Measurements from ENCODE around the gene BRME1. TPM values are rescaled to one million over a fixed set of nuclear protein-coding genes. Genes with fewer than 3 reads are reported as not detected.

The BRME1 gene
- total RNA-seq, 1 experiment from 2014 or later: 17.4 TPM

DNA sequence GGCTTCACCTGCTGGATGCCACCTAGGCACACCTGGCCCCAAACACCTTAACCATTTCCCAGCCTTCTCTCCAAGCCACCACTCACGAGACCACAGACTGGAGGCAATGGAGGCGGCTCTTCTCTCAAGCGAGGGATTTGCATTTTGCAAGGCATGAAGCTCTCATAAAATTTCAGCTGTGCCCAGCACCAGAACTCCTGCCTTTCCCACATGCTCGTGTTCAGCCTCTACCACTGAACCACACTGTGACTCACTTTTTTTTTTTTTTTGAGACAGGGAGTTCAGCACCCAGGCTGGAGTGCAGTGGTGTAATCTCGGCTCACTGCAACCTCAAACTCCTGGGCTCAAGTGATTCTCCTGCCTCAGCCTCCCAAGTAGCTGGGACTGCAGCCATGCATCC lies 18.4 kb downstream of the BRME1 start:
- Mint-ChIP-seq H3K9me3 (ENCODE audit: unreplicated experiment) (no peaks in the 10 kb centered on the region), H3K27ac (ENCODE audit: unreplicated experiment) (no peak overlapping the region), H3K36me3 (ENCODE audit: insufficient read depth, unreplicated experiment) (peaks cover 6% of the 10 kb centered on the region), H3K4me3 (ENCODE audit: unreplicated experiment) (no peak overlapping the region), H3K27me3 (ENCODE audit: insufficient read depth, unreplicated experiment) (no peaks in the 10 kb centered on the region), H3K4me1 (ENCODE audit: low read depth, unreplicated experiment) (peaks cover 9% of the 10 kb centered on the region)
- POLR2A ChIA-PET: no interaction called here
- Histone ChIP-seq H3K9me3 (no peaks in the 10 kb centered on the region), H3K36me3 (ENCODE audit: control insufficient read depth, insufficient read depth, low read length) (no peaks in the 10 kb centered on the region), H3K27me3 (replicated peaks; ENCODE audit: control insufficient read depth, insufficient read depth, low read length) (no peaks in the 10 kb centered on the region), H3K4me3 (ENCODE audit: low read depth, low read length) (no peak overlapping the region), H3K4me1 (peaks cover 7% of the 10 kb centered on the region)
- CTCF ChIA-PET: no interaction called here
- TF ChIP-seq, protein P1, sequence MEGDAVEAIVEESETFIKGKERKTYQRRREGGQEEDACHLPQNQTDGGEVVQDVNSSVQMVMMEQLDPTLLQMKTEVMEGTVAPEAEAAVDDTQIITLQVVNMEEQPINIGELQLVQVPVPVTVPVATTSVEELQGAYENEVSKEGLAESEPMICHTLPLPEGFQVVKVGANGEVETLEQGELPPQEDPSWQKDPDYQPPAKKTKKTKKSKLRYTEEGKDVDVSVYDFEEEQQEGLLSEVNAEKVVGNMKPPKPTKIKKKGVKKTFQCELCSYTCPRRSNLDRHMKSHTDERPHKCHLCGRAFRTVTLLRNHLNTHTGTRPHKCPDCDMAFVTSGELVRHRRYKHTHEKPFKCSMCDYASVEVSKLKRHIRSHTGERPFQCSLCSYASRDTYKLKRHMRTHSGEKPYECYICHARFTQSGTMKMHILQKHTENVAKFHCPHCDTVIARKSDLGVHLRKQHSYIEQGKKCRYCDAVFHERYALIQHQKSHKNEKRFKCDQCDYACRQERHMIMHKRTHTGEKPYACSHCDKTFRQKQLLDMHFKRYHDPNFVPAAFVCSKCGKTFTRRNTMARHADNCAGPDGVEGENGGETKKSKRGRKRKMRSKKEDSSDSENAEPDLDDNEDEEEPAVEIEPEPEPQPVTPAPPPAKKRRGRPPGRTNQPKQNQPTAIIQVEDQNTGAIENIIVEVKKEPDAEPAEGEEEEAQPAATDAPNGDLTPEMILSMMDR (IDR thresholded peaks at IDR 0.05; ENCODE audit: insufficient read depth in 1 of 2, low read depth in 1 of 2, low read length in 1 of 2, severe bottlenecking in 1 of 2, unreplicated experiment in 1 of 2): no peak
- no TSS peak for BruUV-seq (replicated peaks)
- no peak for DNase-seq
- intact Hi-C loops (cut with micrococcal nuclease; ENCODE audit: unreplicated experiment): no loop called here

DNA sequence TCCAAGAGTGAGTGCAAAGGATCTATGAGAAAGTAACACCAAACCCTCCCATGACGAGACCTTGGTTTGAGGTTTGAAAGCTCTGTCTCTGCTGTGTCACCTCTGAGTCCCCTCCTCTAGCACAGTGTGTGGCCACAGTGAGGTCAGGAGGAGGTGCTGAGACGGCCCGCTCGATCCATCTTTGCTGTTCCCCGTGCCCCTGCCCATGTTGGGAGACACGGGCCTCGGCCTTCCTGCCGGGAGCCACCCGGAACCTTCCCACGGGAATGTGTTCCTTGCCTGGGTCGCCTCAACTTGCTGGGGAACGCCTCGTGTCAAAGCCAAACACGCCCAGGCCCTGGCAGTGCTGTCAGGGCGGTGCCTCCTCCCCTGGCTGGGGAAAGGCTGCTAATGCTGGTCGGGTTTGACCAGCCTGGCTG lies 18.9 kb downstream of the BRME1 start:
- H3K36me3 Mint-ChIP-seq (ENCODE audit: insufficient read depth, unreplicated experiment): peaks cover 6% of the 10 kb centered on the region
- no peak overlapping the region for H3K4me3 ChIP-seq (ENCODE audit: low read depth, low read length)
- no peaks in the 10 kb centered on the region for H3K27me3 ChIP-seq (replicated peaks; ENCODE audit: control insufficient read depth, insufficient read depth, low read length)
- H3K36me3 ChIP-seq (ENCODE audit: control insufficient read depth, insufficient read depth, low read length): no peaks in the 10 kb centered on the region
- CTCF ChIA-PET: no interaction called here
- H3K27ac Mint-ChIP-seq (ENCODE audit: unreplicated experiment): no peak overlapping the region
- no peak for DNase-seq
- peaks cover 2% of the 10 kb centered on the region for H3K4me1 ChIP-seq
- no peaks in the 10 kb centered on the region for H3K9me3 Mint-ChIP-seq (ENCODE audit: unreplicated experiment)
- TF ChIP-seq, protein P1 (IDR thresholded peaks at IDR 0.05; ENCODE audit: insufficient read depth in 1 of 2, low read depth in 1 of 2, low read length in 1 of 2, severe bottlenecking in 1 of 2, unreplicated experiment in 1 of 2): no peak
- no peaks in the 10 kb centered on the region for H3K9me3 ChIP-seq
- POLR2A ChIA-PET: interaction anchor here (0.6 kb wide), 1 partner anchor 103 kb away, joined by 4 read pairs; no protein-coding TSS in a partner anchor
- no TSS peak for BruUV-seq (replicated peaks)
- H3K4me1 Mint-ChIP-seq (ENCODE audit: low read depth, unreplicated experiment): peaks cover 7% of the 10 kb centered on the region
- intact Hi-C loops (cut with micrococcal nuclease; ENCODE audit: unreplicated experiment): no loop called here
- no peak overlapping the region for H3K4me3 Mint-ChIP-seq (ENCODE audit: unreplicated experiment)
- H3K27me3 Mint-ChIP-seq (ENCODE audit: insufficient read depth, unreplicated experiment): no peaks in the 10 kb centered on the region

DNA sequence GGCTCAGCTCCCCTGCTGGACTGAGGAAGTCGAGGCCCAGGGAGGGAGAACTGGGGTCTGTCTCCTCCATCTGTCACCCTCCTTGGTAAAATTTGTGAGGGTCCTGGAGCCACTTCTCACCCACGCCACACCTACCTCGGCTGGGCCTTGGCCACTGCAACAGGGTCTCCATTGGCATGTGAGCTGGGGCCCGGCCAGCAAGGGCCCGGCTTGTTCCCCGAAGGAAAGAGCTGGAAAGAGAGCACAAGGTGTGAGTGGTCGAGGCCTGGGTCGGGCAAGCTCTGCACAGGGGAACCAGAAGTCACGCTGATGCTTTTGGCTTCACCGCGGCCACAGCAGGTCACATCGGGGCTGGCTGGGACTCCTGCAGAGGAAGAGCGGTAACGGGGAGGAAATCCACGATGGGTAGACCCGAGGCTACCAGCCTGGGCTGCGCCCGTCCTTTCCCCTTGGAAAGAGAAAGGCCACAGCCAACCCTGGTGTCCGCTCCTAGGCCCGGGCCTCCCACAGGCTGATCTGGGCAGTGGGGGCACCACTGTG lies 20.0 kb downstream of the BRME1 start:
- H3K36me3 ChIP-seq (ENCODE audit: control insufficient read depth, insufficient read depth, low read length): no peaks in the 10 kb centered on the region
- TF ChIP-seq, protein P1 (IDR thresholded peaks at IDR 0.05; ENCODE audit: insufficient read depth in 1 of 2, low read depth in 1 of 2, low read length in 1 of 2, severe bottlenecking in 1 of 2, unreplicated experiment in 1 of 2): no peak
- POLR2A ChIA-PET: no interaction called here
- no peaks in the 10 kb centered on the region for H3K9me3 Mint-ChIP-seq (ENCODE audit: unreplicated experiment)
- DNase-seq: no peak
- no TSS peak for BruUV-seq (replicated peaks)
- H3K36me3 Mint-ChIP-seq (ENCODE audit: insufficient read depth, unreplicated experiment): peaks cover 6% of the 10 kb centered on the region
- no peak overlapping the region for H3K4me3 Mint-ChIP-seq (ENCODE audit: unreplicated experiment)
- H3K9me3 ChIP-seq: no peaks in the 10 kb centered on the region
- CTCF ChIA-PET: interaction anchor here (0.7 kb wide), 1 partner anchor 146 kb away, joined by 3 read pairs; the partner anchor contains the start of gene IL27RA
- no peak overlapping the region for H3K27ac Mint-ChIP-seq (ENCODE audit: unreplicated experiment)
- H3K4me1 ChIP-seq: peaks cover 7% of the 10 kb centered on the region
- H3K27me3 ChIP-seq (replicated peaks; ENCODE audit: control insufficient read depth, insufficient read depth, low read length): no peaks in the 10 kb centered on the region
- peaks cover 7% of the 10 kb centered on the region for H3K4me1 Mint-ChIP-seq (ENCODE audit: low read depth, unreplicated experiment)
- no peak overlapping the region for H3K4me3 ChIP-seq (ENCODE audit: low read depth, low read length)
- H3K27me3 Mint-ChIP-seq (ENCODE audit: insufficient read depth, unreplicated experiment): no peaks in the 10 kb centered on the region
- intact Hi-C loops (cut with micrococcal nuclease; ENCODE audit: unreplicated experiment): no loop called here
